ENCODE measurements around the gene CLCN5.

CLCN5 gene

GRCh38 chrX:49922291-49923241 lies at the start of gene CLCN5:
Gene CLCN5 (plus strand): TSS chrX:49922596. CDS start chrX:49925299, 2,703 bp downstream.
- no peak for TF ChIP-seq CTCF (conservative IDR thresholded peaks at IDR 0.05; ENCODE audit: low read length)
- peak within 1 kb of the TSS; percentile 65 for H3K4me3 ChIP-seq (ENCODE audit: low read length)
- peak; percentile 91 for DNase-seq (ENCODE audit: low read depth)

GRCh38 chrX:49876750-49877149 lies 45.6 kb upstream of the CLCN5 start:
- peak; percentile 6 for DNase-seq (ENCODE audit: low read depth)
- TF ChIP-seq CTCF (conservative IDR thresholded peaks at IDR 0.05; ENCODE audit: low read length) = peak; percentile 47
- no peak overlapping the region for H3K4me3 ChIP-seq (ENCODE audit: low read length)

GRCh38 chrX:49877397-49878101 lies 44.8 kb upstream of the CLCN5 start:
- no peak for DNase-seq (ENCODE audit: low read depth)
- no peak for TF ChIP-seq CTCF (conservative IDR thresholded peaks at IDR 0.05; ENCODE audit: low read length)
- H3K4me3 ChIP-seq (ENCODE audit: low read length) = no peak overlapping the region

GRCh38 chrX:49878128-49878833 lies 44.1 kb upstream of the CLCN5 start:
- DNase-seq (ENCODE audit: low read depth) = peak; percentile 2
- H3K4me3 ChIP-seq (ENCODE audit: low read length) = peak overlapping the region; percentile 63
- no peak for TF ChIP-seq CTCF (conservative IDR thresholded peaks at IDR 0.05; ENCODE audit: low read length)

- DNase-seq (ENCODE audit: low read depth) = peak; percentile 81
- peak within 1 kb of the TSS; percentile 63 for H3K4me3 ChIP-seq (ENCODE audit: low read length)
- TF ChIP-seq CTCF (conservative IDR thresholded peaks at IDR 0.05; ENCODE audit: low read length) = peak; percentile 49
These were observed 43.4 kb upstream of the CLCN5 start, which contains the start of gene USP27X for GRCh38 chrX:49878834-49879655. Gene USP27X (plus strand): TSS chrX:49879484. CDS start chrX:49880308, 824 bp downstream.

GRCh38 chrX:49879656-49880277 lies 42.6 kb upstream of the CLCN5 start:
- DNase-seq (ENCODE audit: low read depth) = no peak
- peak overlapping the region; percentile 63 for H3K4me3 ChIP-seq (ENCODE audit: low read length)
- TF ChIP-seq CTCF (conservative IDR thresholded peaks at IDR 0.05; ENCODE audit: low read length) = no peak
